ENCODE results near the gene BCORL1.

BCORL1 gene

GRCh38 chrX:129982300-129983251 lies at the start of gene BCORL1:
Gene BCORL1, plus strand, starts transcription at chrX:129982635. Its CDS starts 22,597 bp downstream, at chrX:130005232.
- peak; percentile 71 for DNase-seq

- no peak for DNase-seq
Observed at GRCh38 chrX:129932821-129933321, 49.6 kb upstream of the BCORL1 start.

GRCh38 chrX:129933700-129934099 lies 48.7 kb upstream of the BCORL1 start:
- no peak for DNase-seq

- DNase-seq: no peak
Observed at GRCh38 chrX:129934461-129934860, 48.0 kb upstream of the BCORL1 start.

GRCh38 chrX:129934952-129935351 lies 47.5 kb upstream of the BCORL1 start:
- DNase-seq: no peak

GRCh38 chrX:129938081-129938480 lies 44.4 kb upstream of the BCORL1 start:
- no peak for DNase-seq

GRCh38 chrX:129939986-129940385 lies 42.4 kb upstream of the BCORL1 start:
- DNase-seq: no peak

GRCh38 chrX:129940721-129941120 lies 41.7 kb upstream of the BCORL1 start:
- no peak for DNase-seq

GRCh38 chrX:129945131-129945530 lies 37.3 kb upstream of the BCORL1 start:
- DNase-seq: no peak

GRCh38 chrX:129953334-129953648 lies 29.1 kb upstream of the BCORL1 start:
- DNase-seq: no peak

GRCh38 chrX:129953881-129954280 lies 28.6 kb upstream of the BCORL1 start:
- DNase-seq: no peak

- no peak for DNase-seq
Observed at GRCh38 chrX:129954804-129955203, 27.6 kb upstream of the BCORL1 start.

- no peak for DNase-seq
Observed at GRCh38 chrX:129955682-129956081, 26.8 kb upstream of the BCORL1 start.

GRCh38 chrX:129956145-129956544 lies 26.3 kb upstream of the BCORL1 start:
- DNase-seq: no peak

GRCh38 chrX:129956765-129957164 lies 25.7 kb upstream of the BCORL1 start:
- DNase-seq: no peak

GRCh38 chrX:129957241-129958082 lies 25.0 kb upstream of the BCORL1 start:
- no peak for DNase-seq

- DNase-seq: no peak
Observed at GRCh38 chrX:129958083-129958465, 24.4 kb upstream of the BCORL1 start.

GRCh38 chrX:129958814-129959492 lies 23.5 kb upstream of the BCORL1 start:
- DNase-seq: no peak

GRCh38 chrX:129959493-129959832 lies 23.0 kb upstream of the BCORL1 start:
- no peak for DNase-seq

- DNase-seq: no peak
Observed at GRCh38 chrX:129961180-129962083, 21.0 kb upstream of the BCORL1 start.

GRCh38 chrX:129963729-129964128 lies 18.7 kb upstream of the BCORL1 start:
- DNase-seq: no peak

- no peak for DNase-seq
Observed at GRCh38 chrX:129965166-129965565, 17.3 kb upstream of the BCORL1 start.
